Activated B cell treated with CpG ODN at 0.5 μM for 24 hours (primary cell): ENCODE results near the gene PAM16. TPM values are rescaled to one million over a fixed set of nuclear protein-coding genes. Genes with fewer than 3 reads are reported as not detected.

Experiments used
- ATAC-seq: fragments of 200-7000 bp; cut with Tn5 transposase; one replicate; pipeline ENCODE4 v1.10.0; 2021; ENCODE audit warnings: low read depth, mild to moderate bottlenecking, moderate library complexity
- CTCF ChIA-PET: fragments of 350-600 bp; sonication (Branson Sonifier 250); formaldehyde crosslinking; loops from one replicate; lab custom pipeline; 2021; ENCODE audit warnings: antibody characterized with exemption; lab: Charles Lee
- POLR2A ChIA-PET: fragments of 350-600 bp; sonication (Branson Sonifier 250); formaldehyde crosslinking; loops from one replicate; lab custom pipeline; 2021; ENCODE audit warnings: antibody characterized with exemption; lab: Charles Lee
- DNase-seq: peaks from one replicate; pipeline ENCODE4 v3.0.0; 2022
- H3K27ac Mint-ChIP-seq: one replicate; pipeline ENCODE4 v1.8.0; 2020; ENCODE audit warnings: mixed read lengths
- H3K27me3 Mint-ChIP-seq: one replicate; pipeline ENCODE4 v1.8.0; 2021; ENCODE audit warnings: mixed read lengths
- H3K36me3 Mint-ChIP-seq: one replicate; pipeline ENCODE4 v1.8.0; 2021; ENCODE audit warnings: low read depth, mixed read lengths
- H3K4me1 Mint-ChIP-seq: one replicate; pipeline ENCODE4 v1.8.0; 2021; ENCODE audit warnings: mixed read lengths
- H3K4me3 Mint-ChIP-seq: one replicate; pipeline ENCODE4 v1.8.0; 2020; ENCODE audit warnings: mild to moderate bottlenecking, mixed read lengths
- H3K9me3 Mint-ChIP-seq: one replicate; pipeline ENCODE4 v1.8.0; 2020; ENCODE audit warnings: mixed read lengths
- intact Hi-C: fragments of 100-400 bp; cut with micrococcal nuclease; formaldehyde crosslinking; loops from one replicate; pipeline ENCODE4 v1.15.1; 2024
- total RNA-seq: library from RNA; stranded (reverse); gene quantifications from 2 replicates; pipeline ENCODE4 v1.2.3, GENCODE V29; 2022
- TF ChIP-seq, protein P1 (sequence below): fragments of 200-600 bp; IDR thresholded peaks from one replicate; pipeline ENCODE4 v1.8.0; 2022; ENCODE audit warnings: antibody characterized with exemption, mild to moderate bottlenecking

The PAM16 gene
- total RNA-seq, 1 donor from 2014 or later = 58.1 TPM

GRCh38 chr16:4354512-4355409, 3.6 kb upstream of the PAM16 start:
- Mint-ChIP-seq H3K9me3 (no peaks in the 10 kb centered on the region), H3K4me1 (peaks cover 13% of the 10 kb centered on the region), H3K27me3 (no peaks in the 10 kb centered on the region), H3K27ac (no peak overlapping the region), H3K36me3 (peaks cover 25% of the 10 kb centered on the region), H3K4me3 (no peak overlapping the region)
- TF ChIP-seq, protein P1, sequence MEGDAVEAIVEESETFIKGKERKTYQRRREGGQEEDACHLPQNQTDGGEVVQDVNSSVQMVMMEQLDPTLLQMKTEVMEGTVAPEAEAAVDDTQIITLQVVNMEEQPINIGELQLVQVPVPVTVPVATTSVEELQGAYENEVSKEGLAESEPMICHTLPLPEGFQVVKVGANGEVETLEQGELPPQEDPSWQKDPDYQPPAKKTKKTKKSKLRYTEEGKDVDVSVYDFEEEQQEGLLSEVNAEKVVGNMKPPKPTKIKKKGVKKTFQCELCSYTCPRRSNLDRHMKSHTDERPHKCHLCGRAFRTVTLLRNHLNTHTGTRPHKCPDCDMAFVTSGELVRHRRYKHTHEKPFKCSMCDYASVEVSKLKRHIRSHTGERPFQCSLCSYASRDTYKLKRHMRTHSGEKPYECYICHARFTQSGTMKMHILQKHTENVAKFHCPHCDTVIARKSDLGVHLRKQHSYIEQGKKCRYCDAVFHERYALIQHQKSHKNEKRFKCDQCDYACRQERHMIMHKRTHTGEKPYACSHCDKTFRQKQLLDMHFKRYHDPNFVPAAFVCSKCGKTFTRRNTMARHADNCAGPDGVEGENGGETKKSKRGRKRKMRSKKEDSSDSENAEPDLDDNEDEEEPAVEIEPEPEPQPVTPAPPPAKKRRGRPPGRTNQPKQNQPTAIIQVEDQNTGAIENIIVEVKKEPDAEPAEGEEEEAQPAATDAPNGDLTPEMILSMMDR = no peak
- ChIA-PET CTCF (no interaction called here), POLR2A (no interaction called here)
- DNase-seq = no peak
- no peak for ATAC-seq
- intact Hi-C loops = loop anchor here (5.0 kb wide), 2 partner anchors 63 to 82 kb away; partner anchors contain the start of genes CORO7 and TFAP4

DNA sequence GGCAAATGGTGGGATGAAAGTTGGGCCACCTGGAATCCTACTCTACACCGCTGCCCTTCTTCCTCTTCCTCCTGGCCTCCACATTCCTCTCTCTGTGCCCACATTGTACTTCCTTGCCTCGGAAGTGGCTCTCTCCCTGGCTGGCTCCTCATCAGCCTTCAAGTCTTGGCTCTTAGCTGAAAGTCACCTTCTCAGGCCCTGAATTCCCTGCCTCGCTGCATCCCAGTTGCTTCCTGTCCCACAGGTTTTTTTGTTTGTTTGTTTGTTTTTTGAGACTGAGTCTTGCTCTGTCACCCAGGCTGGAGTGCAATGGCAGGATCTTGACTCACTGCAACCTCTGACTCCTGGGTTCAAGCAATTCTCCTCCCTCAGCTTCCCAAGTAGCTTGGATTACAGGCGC, 2.6 kb upstream of the PAM16 start:
- ChIA-PET CTCF (interaction anchor here (1.4 kb wide), 1 partner anchor 49 kb away, joined by 3 read pairs; no protein-coding TSS in a partner anchor), POLR2A (no interaction called here)
- intact Hi-C loops = loop anchor here (5.0 kb wide), 2 partner anchors 64 to 81 kb away; partner anchors contain the start of genes CORO7 and TFAP4
- H3K36me3 Mint-ChIP-seq = peaks cover 21% of the 10 kb centered on the region
- no peak overlapping the region for H3K4me3 Mint-ChIP-seq
- H3K4me1 Mint-ChIP-seq = peaks cover 11% of the 10 kb centered on the region
- TF ChIP-seq, protein P1 = no peak
- DNase-seq (no peak), ATAC-seq (no peak)
- H3K9me3 Mint-ChIP-seq = no peaks in the 10 kb centered on the region
- no peaks in the 10 kb centered on the region for H3K27me3 Mint-ChIP-seq
- no peak overlapping the region for H3K27ac Mint-ChIP-seq

DNA sequence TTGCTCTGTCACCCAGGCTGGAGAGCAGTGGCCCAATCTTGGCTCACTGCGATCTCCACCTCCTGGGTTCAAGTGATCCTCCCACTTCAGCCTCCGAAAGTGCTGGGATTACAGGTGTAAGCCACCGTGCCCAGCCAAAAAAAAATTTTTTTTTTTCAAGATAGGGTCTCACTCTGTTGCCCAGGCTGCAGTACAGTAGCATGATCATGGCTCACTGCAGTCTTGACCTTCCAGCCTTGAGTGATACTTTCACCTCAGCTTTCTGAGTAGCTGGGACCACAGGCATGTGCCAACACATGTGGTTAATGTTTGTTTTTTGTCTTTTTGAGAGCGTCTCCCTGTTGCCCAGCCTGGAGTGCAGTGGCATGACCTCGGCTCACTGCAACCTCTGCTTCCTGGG, 1.7 kb upstream of the PAM16 start:
- CTCF ChIA-PET = interaction anchor here (1.4 kb wide), 1 partner anchor 50 kb away, joined by 3 read pairs; no protein-coding TSS in a partner anchor
- POLR2A ChIA-PET = interaction anchor here (0.7 to 1.8 kb wide), 2 partner anchors 80 to 727 kb away, joined by 4 to 6 read pairs; partner anchors contain the start of gene TFAP4

GRCh38 chr16:4351880-4352279, 759 bp upstream of the PAM16 start:
- ATAC-seq (no peak), DNase-seq (no peak)
- Mint-ChIP-seq H3K9me3 (no peaks in the 10 kb centered on the region), H3K27ac (peak overlapping the region; percentile 75), H3K4me1 (peaks cover 16% of the 10 kb centered on the region), H3K36me3 (peaks cover 14% of the 10 kb centered on the region), H3K4me3 (no peak overlapping the region), H3K27me3 (no peaks in the 10 kb centered on the region)
- TF ChIP-seq, protein P1 = no peak
- CTCF ChIA-PET = interaction anchor here (1.6 to 2.6 kb wide), 2 partner anchors 51 to 98 kb away, joined by 3 to 9 read pairs; no protein-coding TSS in a partner anchor
- intact Hi-C loops = loop anchor here (1.0 to 5.0 kb wide), 6 partner anchors 13 to 263 kb away; partner anchors contain the start of genes CORO7, TFAP4 and VASN
- POLR2A ChIA-PET = interaction anchor here (0.7 to 2.5 kb wide), 10 partner anchors 45 to 1670 kb away, joined by 3 to 12 read pairs (median 4); partner anchors contain the start of genes ALG1, ANKS3, DNAAF8 and KCTD5

More for the DNA sequence above, 1.7 kb upstream of the PAM16 start:
- DNase-seq = no peak
- TF ChIP-seq, protein P1 = no peak
- Mint-ChIP-seq H3K27me3 (no peaks in the 10 kb centered on the region), H3K27ac (no peak overlapping the region), H3K36me3 (peaks cover 18% of the 10 kb centered on the region), H3K9me3 (no peaks in the 10 kb centered on the region), H3K4me3 (no peak overlapping the region), H3K4me1 (peaks cover 16% of the 10 kb centered on the region)
- no peak for ATAC-seq
- intact Hi-C loops = loop anchor here (5.0 kb wide), 2 partner anchors 64 to 81 kb away; partner anchors contain the start of genes CORO7 and TFAP4
